ENCODE measurements around the gene CHRNA3. TPM values are rescaled to one million over a fixed set of nuclear protein-coding genes. Genes with fewer than 3 reads are reported as not detected.
"Not testable (repeated sequence)": the region's sequence is repeated elsewhere in the genome, so short reads cannot be mapped to it uniquely, and the experiment has no call there.

Gene CHRNA3
- polyA plus RNA-seq, 6 donors from 2014 or later = not detected

DNA sequence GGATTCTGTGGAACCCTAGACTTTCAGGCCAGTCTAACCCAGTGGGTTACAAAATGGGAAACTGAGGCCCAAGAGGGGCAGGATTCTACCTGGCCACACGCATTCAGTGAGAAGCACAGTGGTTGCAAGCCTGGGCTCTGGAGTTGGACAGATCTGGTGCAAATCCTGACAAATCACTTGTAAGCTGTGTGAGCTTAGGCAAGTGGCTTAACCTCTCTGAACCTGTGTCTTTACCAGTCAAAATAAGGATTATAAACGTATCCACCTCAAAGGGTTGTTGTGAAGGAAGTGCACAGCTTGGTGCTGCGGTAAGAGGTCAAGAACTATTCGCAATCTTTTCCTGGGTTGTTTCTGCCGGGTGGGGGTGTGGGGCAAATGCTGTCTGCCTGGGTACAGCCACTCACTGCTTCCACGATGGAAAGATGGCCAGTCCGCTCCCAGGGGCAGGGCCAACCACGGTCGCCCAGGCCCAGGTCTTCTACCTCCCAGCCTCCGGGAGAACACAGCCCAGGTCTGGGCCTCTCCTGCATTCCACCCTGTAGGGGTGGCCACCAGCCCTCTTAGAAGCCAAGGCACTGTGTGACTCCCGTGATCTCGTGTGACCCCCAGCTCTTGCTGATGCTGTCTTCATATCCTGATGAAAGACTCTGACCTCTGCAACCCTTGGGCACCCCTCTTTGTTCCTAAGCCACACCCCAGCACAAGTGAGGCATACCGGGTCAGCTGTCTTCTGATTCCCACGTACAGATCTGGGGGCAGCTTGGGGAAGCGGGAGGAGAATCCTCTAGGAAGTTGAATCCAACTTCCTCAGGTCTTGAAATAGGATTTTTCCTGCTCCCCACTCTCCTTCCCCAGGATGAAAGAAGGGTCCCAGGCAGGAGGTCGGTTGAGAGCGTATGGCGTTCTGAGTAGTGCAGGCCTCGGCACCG is 1.5 kb downstream of the CHRNA3 start:
- DNase-seq = no peak
- Mint-ChIP-seq H3K4me3 (peak overlapping the region in 4 of 8 donors; percentile 11 to 39 (median 23)), H3K36me3 (no peaks in the 10 kb centered on the region), H3K4me1 (peaks cover 0 to 11% (median 6%) of the 10 kb centered on the region in 3 donors), H3K27me3 (peaks cover 28 to 63% (median 40%) of the 10 kb centered on the region in 3 donors), H3K9me3 (no peaks in the 10 kb centered on the region), H3K27ac (no peak overlapping the region)
- no peak for ATAC-seq (ENCODE audit: low read depth in 2 of 2)

DNA sequence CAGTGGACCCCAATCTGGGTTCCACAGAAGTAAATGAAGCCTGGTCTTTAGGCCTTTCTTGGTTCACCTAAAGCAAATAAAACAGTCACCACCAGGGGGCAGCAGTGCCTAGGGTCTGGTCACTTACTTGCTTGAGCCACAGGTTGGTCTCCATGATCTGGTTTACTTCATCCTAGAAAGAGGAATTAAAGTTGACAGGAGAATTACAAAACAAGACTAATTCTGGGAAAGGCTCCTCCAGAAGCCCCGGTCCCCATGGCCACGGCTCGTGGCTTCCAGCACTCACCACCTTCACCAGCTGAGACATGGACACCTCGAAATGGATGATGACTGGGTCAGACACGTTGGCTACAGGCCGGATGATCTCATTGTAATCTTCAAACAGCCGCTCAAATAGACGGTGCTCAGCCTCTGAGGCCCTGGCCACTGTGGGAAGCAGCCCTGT is 2.3 kb downstream of the CHRNA3 start:
- Mint-ChIP-seq H3K4me1 (peaks cover 0 to 11% (median 6%) of the 10 kb centered on the region in 3 donors), H3K36me3 (no peaks in the 10 kb centered on the region), H3K27ac (no peak overlapping the region), H3K9me3 (no peaks in the 10 kb centered on the region), H3K4me3 (peak overlapping the region in 1 of 8 donors; percentile 39), H3K27me3 (peaks cover 28 to 62% (median 32%) of the 10 kb centered on the region in 3 donors)
- DNase-seq = peak; percentile 59
- peak; percentile 50 to 61 for ATAC-seq (ENCODE audit: low read depth in 2 of 2)

DNA sequence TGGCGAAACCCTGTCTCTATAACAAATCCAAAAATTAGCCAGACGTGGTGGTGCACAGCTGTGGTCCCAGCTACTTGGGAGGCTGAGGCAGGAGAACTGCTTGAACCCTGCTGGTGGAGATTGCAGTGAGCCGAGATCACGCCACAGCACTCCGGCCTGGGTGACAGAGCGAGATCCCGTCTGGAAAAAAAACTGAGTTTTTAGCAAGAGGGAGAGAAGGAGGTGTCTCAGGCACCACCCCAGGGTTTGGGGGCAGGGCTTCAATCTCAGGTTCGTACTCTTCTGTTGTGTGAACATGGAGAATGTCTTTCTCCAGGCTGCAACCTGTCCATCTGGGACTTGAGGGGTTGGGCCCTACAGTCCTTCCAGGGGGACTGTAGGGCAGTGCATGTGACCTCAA is 2.7 kb downstream of the CHRNA3 start:
- no peak for DNase-seq
- H3K4me1 Mint-ChIP-seq = peaks cover 0 to 11% (median 6%) of the 10 kb centered on the region in 3 donors
- peaks cover 28 to 57% (median 28%) of the 10 kb centered on the region in 3 donors for H3K27me3 Mint-ChIP-seq
- H3K27ac Mint-ChIP-seq = no peak overlapping the region
- no peak for ATAC-seq (ENCODE audit: low read depth in 2 of 2)
- no peak overlapping the region for H3K4me3 Mint-ChIP-seq
- H3K9me3 Mint-ChIP-seq = no peaks in the 10 kb centered on the region
- H3K36me3 Mint-ChIP-seq = no peaks in the 10 kb centered on the region

DNA sequence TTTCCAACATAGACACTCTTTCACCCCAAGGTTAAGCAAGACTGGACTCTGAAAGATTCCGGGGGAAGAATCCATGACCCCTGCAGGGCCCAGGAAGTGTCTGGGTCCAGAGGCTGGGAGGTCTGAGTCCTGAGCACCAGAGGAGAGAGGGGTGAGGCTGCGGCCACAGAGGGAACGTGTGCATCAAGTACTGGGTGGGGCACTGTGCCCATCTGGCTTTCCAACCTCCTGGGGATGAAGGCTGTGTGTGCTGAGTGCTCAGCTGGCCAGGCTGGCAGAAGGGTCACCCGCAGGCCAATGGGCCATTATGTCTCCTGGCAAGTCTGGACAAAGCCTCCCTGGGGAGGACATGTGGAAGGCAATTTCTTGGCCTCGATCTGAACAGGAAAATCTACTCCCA is 3.3 kb downstream of the CHRNA3 start:
- no peak for ATAC-seq (ENCODE audit: low read depth in 2 of 2)
- peak overlapping the region in 1 of 6 donors; percentile 93 for H3K27ac Mint-ChIP-seq
- peaks cover 0 to 11% (median 6%) of the 10 kb centered on the region in 3 donors for H3K4me1 Mint-ChIP-seq
- H3K9me3 Mint-ChIP-seq = no peaks in the 10 kb centered on the region
- peaks cover 23 to 52% (median 26%) of the 10 kb centered on the region in 3 donors for H3K27me3 Mint-ChIP-seq
- DNase-seq = no peak
- H3K4me3 Mint-ChIP-seq = no peak overlapping the region
- no peaks in the 10 kb centered on the region for H3K36me3 Mint-ChIP-seq

DNA sequence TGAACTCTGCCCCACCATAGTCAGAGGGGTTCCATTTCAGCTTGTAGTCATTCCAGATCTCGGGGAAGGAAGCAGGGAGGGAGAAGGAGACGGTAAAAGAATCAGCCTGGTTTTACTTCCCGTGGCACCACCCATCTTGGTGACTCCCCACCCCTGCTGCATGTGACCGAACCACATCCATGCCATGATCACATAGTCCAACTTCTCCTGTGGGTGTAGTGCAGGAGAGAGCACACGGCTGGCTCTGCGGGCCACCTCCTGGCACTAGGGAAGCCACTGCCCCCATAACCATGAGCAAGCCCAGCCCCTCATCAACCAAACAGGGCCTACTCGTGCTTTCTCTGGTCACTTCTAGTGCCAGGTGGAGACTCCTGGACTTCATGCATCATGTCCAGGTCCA is 3.7 kb downstream of the CHRNA3 start:
- Mint-ChIP-seq H3K27ac (peak overlapping the region in 1 of 6 donors; percentile 93), H3K36me3 (no peaks in the 10 kb centered on the region), H3K9me3 (no peaks in the 10 kb centered on the region), H3K4me3 (no peak overlapping the region), H3K27me3 (peaks cover 18 to 48% (median 23%) of the 10 kb centered on the region in 3 donors), H3K4me1 (peaks cover 0 to 11% (median 6%) of the 10 kb centered on the region in 3 donors)
- no peak for DNase-seq
- no peak for ATAC-seq (ENCODE audit: low read depth in 2 of 2)

DNA sequence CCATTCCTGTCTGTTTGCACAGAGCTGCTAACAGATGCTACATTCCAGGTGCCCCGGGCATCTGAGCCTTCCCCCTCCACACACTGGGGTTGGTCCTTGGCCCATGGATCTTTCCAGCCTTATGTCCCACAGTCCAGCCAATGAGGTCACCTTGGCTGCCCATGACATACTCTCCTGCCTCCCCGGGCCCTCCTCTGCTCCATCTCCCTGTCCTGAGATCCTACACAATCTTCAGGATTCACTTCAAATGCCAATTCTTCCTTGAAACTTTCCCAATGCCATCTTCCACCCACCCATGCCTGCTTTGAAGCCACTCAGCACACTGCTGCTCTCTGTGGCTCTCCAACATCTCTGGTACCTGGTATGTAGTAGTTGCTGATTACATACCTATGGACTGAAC is 4.3 kb downstream of the CHRNA3 start:
- Mint-ChIP-seq H3K27ac (no peak overlapping the region), H3K4me3 (no peak overlapping the region), H3K27me3 (peaks cover 13 to 42% (median 18%) of the 10 kb centered on the region in 3 donors), H3K9me3 (no peaks in the 10 kb centered on the region), H3K4me1 (peaks cover 0 to 11% (median 6%) of the 10 kb centered on the region in 3 donors), H3K36me3 (no peaks in the 10 kb centered on the region)
- ATAC-seq (ENCODE audit: low read depth in 2 of 2) (no peak), DNase-seq (no peak)

DNA sequence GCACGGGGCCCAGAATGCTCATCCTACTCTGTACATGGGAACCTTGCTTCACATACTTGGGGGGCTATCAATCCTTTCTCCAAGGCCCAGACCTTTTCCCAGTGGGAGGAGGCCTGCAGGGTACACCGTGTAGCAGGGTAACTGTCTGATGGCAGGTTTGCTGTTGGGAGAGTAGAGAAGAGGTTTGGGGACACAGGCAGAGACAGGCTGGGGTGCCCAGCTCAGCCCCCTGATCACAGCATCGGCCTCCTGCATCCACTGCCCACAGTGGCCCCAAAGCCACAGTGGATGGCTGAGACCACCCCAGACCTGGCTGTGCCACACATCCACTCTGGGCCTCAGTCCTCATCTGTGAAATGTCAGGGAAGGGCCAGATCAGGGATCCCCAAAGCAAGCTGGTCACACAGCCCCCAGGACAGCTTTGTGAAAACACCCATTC is 5.6 kb downstream of the CHRNA3 start:
- Mint-ChIP-seq H3K36me3 (no peaks in the 10 kb centered on the region), H3K27ac (no peak overlapping the region), H3K4me3 (no peak overlapping the region), H3K4me1 (peaks cover 0 to 8% (median 6%) of the 10 kb centered on the region in 3 donors), H3K27me3 (peaks cover 12 to 38% (median 16%) of the 10 kb centered on the region in 3 donors), H3K9me3 (peaks cover 0 to 2% (median 0%) of the 10 kb centered on the region in 7 donors)
- DNase-seq (no peak), ATAC-seq (ENCODE audit: low read depth in 2 of 2) (no peak)

DNA sequence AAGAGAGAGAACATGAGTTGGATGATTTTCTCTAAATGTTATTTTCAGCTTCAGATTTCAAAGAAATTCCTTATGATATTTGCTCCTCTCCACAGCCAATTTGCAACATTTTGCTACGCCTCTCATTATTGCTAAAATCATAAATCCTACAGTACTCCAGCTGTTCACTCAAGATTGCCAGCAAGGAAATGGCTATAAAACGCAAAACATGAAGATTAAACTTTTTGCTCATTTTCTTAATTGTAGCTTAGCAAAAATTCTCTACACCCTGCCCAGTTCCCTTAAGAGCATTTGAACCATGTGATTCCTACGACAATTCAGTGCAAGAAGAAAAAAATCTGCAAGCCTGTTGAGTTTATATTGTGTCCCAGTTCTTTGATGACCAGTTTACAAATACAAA is 6.8 kb downstream of the CHRNA3 start:
- DNase-seq = no peak
- Mint-ChIP-seq H3K27ac (no peak overlapping the region), H3K4me1 (peaks cover 0 to 6% (median 6%) of the 10 kb centered on the region in 3 donors), H3K27me3 (peaks cover 8 to 35% (median 9%) of the 10 kb centered on the region in 3 donors), H3K9me3 (peaks cover 0 to 4% (median 0%) of the 10 kb centered on the region in 7 donors), H3K36me3 (no peaks in the 10 kb centered on the region), H3K4me3 (no peak overlapping the region)
- ATAC-seq (ENCODE audit: low read depth in 2 of 2) = no peak

DNA sequence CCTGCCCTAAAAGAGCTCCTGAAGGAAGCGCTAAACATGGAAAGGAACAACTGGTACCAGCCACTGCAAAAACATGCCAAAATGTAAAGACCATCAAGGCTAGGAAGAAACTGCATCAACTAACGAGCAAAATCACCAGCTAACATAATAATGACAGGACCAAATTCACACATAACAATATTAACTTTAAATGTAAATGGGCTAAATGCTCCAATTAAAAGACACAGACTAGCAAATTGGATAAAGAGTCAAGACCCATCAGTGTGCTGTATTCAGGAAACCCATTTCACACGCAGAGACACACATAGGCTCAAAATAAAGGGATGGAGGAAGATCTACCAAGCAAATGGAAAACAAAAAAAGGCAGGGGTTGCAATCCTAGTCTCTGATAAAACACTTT is 11.2 kb downstream of the CHRNA3 start:
- peaks cover 7 to 47% (median 30%) of the 10 kb centered on the region in 3 donors for H3K27me3 Mint-ChIP-seq
- not testable (repeated sequence) for H3K9me3 Mint-ChIP-seq; DNase-seq; H3K36me3 Mint-ChIP-seq; ATAC-seq (ENCODE audit: low read depth in 2 of 2); H3K4me3 Mint-ChIP-seq; H3K4me1 Mint-ChIP-seq; H3K27ac Mint-ChIP-seq

DNA sequence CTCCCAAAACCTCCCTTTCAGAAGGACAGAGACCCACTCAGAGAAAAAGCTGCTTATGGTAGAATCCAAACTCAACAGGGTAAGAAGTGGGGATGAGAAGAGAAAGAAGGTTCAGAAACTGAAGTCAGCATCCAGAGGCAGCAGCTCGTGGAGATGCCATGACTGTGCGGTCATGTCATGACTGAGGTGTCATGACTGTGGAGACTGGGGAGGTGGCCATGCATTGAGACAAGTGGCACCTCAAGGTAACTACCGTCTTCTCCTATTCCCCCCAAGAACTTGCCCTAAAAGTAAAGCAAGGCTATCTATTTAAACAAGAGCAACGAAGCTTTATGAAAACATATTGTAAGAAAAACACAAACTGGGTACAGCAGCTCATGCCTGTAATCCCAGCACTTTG is 15.1 kb downstream of the CHRNA3 start:
- Mint-ChIP-seq H3K27me3 (peaks cover 21 to 68% (median 60%) of the 10 kb centered on the region in 3 donors), H3K27ac (peak overlapping the region in 1 of 6 donors; percentile 86), H3K9me3 (peaks cover 0 to 4% (median 0%) of the 10 kb centered on the region in 7 donors), H3K36me3 (no peaks in the 10 kb centered on the region), H3K4me3 (no peak overlapping the region), H3K4me1 (no peaks in the 10 kb centered on the region)
- ATAC-seq (ENCODE audit: low read depth in 2 of 2) = no peak
- DNase-seq = no peak

DNA sequence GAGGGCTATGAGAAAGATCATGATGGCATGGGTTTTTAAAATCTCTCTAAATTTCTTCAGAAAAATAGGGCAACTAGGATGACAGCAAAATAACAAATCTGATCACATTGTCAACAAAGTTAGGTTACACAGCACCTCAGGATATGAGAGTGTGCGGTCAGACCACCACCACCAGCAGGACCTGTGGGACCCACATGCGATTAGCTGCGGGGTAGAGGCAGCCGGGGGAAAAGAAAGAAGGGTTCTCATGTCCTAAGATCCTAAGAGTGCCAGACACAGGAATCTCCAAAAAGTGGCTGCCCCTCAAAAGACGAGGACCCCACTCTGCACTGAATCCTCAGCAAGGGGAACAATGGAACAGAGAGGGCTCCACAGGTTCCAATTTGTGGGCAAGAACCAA is 15.6 kb downstream of the CHRNA3 start:
- Mint-ChIP-seq H3K4me3 (no peak overlapping the region), H3K9me3 (peaks cover 0 to 3% (median 0%) of the 10 kb centered on the region in 7 donors), H3K36me3 (no peaks in the 10 kb centered on the region), H3K27ac (no peak overlapping the region), H3K4me1 (no peaks in the 10 kb centered on the region), H3K27me3 (peaks cover 21 to 66% (median 58%) of the 10 kb centered on the region in 3 donors)
- ATAC-seq (ENCODE audit: low read depth in 2 of 2) (no peak), DNase-seq (no peak)

DNA sequence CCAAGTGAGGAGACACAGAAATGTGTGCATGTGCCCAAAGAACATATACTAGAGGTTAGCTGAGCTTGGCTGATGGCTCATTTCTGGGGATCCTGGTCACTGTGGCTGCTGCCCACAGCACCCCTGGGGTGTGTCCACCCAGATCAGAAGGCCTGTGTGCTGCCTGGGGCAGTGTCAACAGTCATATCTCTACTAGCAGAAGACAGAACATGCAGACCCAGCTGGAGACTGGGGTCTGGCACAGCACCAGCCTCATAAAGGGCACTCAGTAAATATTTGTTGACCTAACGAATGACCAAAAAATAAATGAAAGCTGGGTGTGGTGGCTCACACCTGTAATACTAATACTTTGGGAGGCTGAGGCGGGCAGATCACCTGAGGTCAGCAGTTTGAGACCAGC is 16.4 kb downstream of the CHRNA3 start:
- Mint-ChIP-seq H3K4me1 (no peaks in the 10 kb centered on the region), H3K9me3 (peaks cover 0 to 2% (median 0%) of the 10 kb centered on the region in 7 donors), H3K36me3 (no peaks in the 10 kb centered on the region), H3K27ac (no peak overlapping the region), H3K4me3 (no peak overlapping the region), H3K27me3 (peaks cover 21 to 59% (median 52%) of the 10 kb centered on the region in 3 donors)
- DNase-seq (no peak), ATAC-seq (ENCODE audit: low read depth in 2 of 2) (no peak)

DNA sequence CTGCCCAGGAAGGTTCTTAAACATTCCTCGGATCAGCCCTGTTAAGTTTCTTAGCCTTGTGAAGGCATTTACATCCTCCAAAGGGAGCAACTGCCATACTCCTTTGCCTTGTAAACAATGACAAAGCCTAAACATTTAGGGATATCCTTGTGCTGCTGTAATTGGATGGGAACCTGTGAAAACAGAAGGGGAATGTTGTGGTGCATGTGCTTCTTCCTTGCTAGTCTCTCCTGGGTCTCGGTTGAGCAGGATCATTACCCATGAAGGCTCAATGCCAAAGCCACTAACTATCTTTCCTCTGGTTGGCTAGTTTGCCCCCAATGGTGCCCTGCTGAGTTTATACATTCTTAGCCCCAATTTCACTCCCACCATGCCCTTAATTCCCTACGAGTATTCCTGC is 17.3 kb downstream of the CHRNA3 start:
- Mint-ChIP-seq H3K36me3 (no peaks in the 10 kb centered on the region), H3K4me1 (no peaks in the 10 kb centered on the region), H3K27me3 (peaks cover 21 to 53% (median 52%) of the 10 kb centered on the region in 3 donors), H3K9me3 (no peaks in the 10 kb centered on the region), H3K4me3 (no peak overlapping the region), H3K27ac (no peak overlapping the region)
- ATAC-seq (ENCODE audit: low read depth in 2 of 2) (no peak), DNase-seq (no peak)

DNA sequence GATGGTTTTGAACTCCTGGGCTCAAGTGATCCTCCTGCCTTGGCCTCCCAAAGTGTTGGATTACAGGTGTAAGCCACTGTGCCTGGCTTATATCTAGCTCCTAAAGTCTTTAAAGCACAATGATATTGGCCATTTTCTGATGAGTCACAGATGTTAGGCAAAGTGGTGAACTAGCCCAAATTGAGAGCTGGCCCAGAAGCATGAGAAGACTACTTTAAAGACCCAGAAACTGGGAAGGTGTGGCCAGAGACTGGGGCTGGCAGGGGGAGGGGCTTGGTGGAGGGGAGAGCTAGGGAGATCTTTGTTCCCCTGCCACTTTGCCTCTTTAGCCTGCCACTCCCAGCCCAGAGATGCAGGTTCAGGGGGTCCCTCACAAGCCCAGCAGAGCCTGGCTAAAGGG is 21.6 kb downstream of the CHRNA3 start:
- H3K36me3 Mint-ChIP-seq = no peaks in the 10 kb centered on the region
- no peaks in the 10 kb centered on the region for H3K4me1 Mint-ChIP-seq
- no peak for ATAC-seq (ENCODE audit: low read depth in 2 of 2)
- peaks cover 14 to 25% (median 18%) of the 10 kb centered on the region in 3 donors for H3K27me3 Mint-ChIP-seq
- H3K27ac Mint-ChIP-seq = no peak overlapping the region
- H3K9me3 Mint-ChIP-seq = no peaks in the 10 kb centered on the region
- H3K4me3 Mint-ChIP-seq = no peak overlapping the region
- no peak for DNase-seq
